Adrenal gland (tissue), 12 donors: ENCODE measurements around the gene AP4B1. TPM values are rescaled to one million over a fixed set of nuclear protein-coding genes. Genes with fewer than 3 reads are reported as not detected.

Experiments used
- DNase-seq, 7 donors: peaks; one replicate each; pipeline ENCODE4 v3.0.0-alpha.2; 2019 to 2020
- H3K27ac ChIP-seq, 5 donors: fragments of 200-600 bp; sonication (generic) in 4 of 5; 1 replicate in 3 of 5; 2 replicates in 2 of 5; pipeline versions ENCODE4 v1.5.1 to v1.8.0; 2016 to 2020; ENCODE audit warnings: mild to moderate bottlenecking in 1 of 5
- H3K27me3 ChIP-seq: fragments of 200-600 bp; 2 replicates; pipeline ENCODE4 v1.8.0; 2021
- H3K36me3 ChIP-seq, 2 donors: fragments of 200-600 bp; replicated peaks in 1 of 2; 1 replicate in 1 of 2; 2 replicates in 1 of 2; pipeline versions ENCODE4 v1.5.1 to v1.8.0; 2018 to 2022
- H3K4me1 ChIP-seq, 2 donors: fragments of 200-600 bp; replicated peaks in 1 of 2; 1 replicate in 1 of 2; 2 replicates in 1 of 2; pipeline versions ENCODE4 v1.5.1 to v1.8.0; 2018 to 2021
- H3K4me3 ChIP-seq, 4 donors: fragments of 200-600 bp; sonication (generic) in 3 of 4; one replicate each; pipeline ENCODE4 v1.5.1; 2016 to 2018
- H3K9me3 ChIP-seq, 3 donors: fragments of 200-600 bp; sonication (generic) in 1 of 3; replicated peaks in 1 of 3; 1 replicate in 2 of 3; 2 replicates in 1 of 3; pipeline versions ENCODE4 v1.5.1 to v1.8.0; 2016 to 2021
- POLR2A ChIP-seq, 2 donors: fragments of 450-650 bp; IDR thresholded peaks; one replicate each; pipeline ENCODE4 v1.6.1; 2017; ENCODE audit warnings: antibody characterized with exemption in 2 of 2, mild to moderate bottlenecking in 2 of 2, moderate library complexity in 1 of 2
- WGBS, 4 donors: extraction: QIAGEN DNeasy Blood & Tissue Kit in 2 of 4; methylation state at CpG; one replicate each; pipeline versions ENCODE4 v1.1.5 to v1.1.7; 2013 to 2017; 5-methylcytosine and 5-hydroxymethylcytosine counted together
- intact Hi-C, 2 donors: fragments of 100-400 bp; cut with DNase I; formaldehyde crosslinking; loops; one replicate each; pipeline versions ENCODE4 v1.14.1 to v1.15.0; 2022 to 2023
- polyA plus RNA-seq, 3 donors: library from polyadenylated mRNA; stranded (reverse); fragments of 200-250 nt in 2 of 3; fragments of 350-450 nt in 1 of 3; fragmentation: Illumina TruSeq in 1 of 3; extraction: RNeasy Lipid Tissue Mini Kit (QIAGEN cat#74804) in 1 of 3; gene quantifications; one replicate each; pipeline ENCODE4 v1.2.3, GENCODE V29; 2013 to 2014
- total RNA-seq, 9 donors: library from RNA; depleted of rRNA in 4 of 9; stranded (reverse); fragments of >200 nt in 4 of 9; fragments of 120-200 nt in 1 of 9; fragmentation: NEBNext Ultra II Directional in 1 of 9; extraction: Animal tissue kit (Norgen Biotek cat#: 25700) in 1 of 9; gene quantifications; one replicate each; pipeline versions ENCODE4 v1.1.0 to v1.2.4, GENCODE V29; 2013 to 2023
- TF ChIP-seq, protein P1 (sequence below), 6 experiments: fragments of 450-650 bp in 4 of 6; fragments of 200-600 bp in 2 of 6; sonication (generic) in 1 of 6; IDR thresholded peaks; 1 replicate in 5 of 6; 2 replicates in 1 of 6; pipeline versions ENCODE4 v1.5.1 to v1.8.0; 2016 to 2021; ENCODE audit warnings: antibody characterized with exemption in 6 of 6, mild to moderate bottlenecking in 2 of 6, moderate library complexity in 1 of 6
- donor health status: healthy with polysubstance abuse.
- donor health status: Bipolar disorder and iron deficiency.
- donor health status: DM: yes; HTN: yes; CAD: no.
- donor health status: DM: no; HTN: no; CAD: no.
- donor health status: DM: no; HTN: no; CAD: no.
- donor health status: DM: yes; HTN: yes; CAD: no.

AP4B1 gene
- total and polyA plus RNA-seq, 12 donors = 9.8 to 24.7 (median 15.9) TPM

DNA sequence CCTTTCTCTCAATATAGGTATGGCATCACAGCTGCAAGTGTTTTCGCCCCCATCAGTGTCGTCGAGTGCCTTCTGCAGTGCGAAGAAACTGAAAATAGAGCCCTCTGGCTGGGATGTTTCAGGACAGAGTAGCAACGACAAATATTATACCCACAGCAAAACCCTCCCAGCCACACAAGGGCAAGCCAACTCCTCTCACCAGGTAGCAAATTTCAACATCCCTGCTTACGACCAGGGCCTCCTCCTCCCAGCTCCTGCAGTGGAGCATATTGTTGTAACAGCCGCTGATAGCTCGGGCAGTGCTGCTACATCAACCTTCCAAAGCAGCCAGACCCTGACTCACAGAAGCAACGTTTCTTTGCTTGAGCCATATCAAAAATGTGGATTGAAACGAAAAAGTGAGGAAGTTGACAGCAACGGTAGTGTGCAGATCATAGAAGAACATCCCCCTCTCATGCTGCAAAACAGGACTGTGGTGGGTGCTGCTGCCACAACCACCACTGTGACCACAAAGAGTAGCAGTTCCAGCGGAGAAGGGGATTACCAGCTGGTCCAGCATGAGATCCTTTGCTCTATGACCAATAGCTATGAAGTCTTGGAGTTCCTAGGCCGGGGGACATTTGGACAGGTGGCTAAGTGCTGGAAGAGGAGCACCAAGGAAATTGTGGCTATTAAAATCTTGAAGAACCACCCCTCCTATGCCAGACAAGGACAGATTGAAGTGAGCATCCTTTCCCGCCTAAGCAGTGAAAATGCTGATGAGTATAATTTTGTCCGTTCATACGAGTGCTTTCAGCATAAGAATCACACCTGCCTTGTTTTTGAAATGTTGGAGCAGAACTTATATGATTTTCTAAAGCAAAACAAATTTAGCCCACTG is 36.0 kb upstream of the AP4B1 start:
- 73 to 82% (median 79%) methylated on average over 13 to 16 of the region's 16 CpGs for WGBS, 4 donors
- Histone ChIP-seq H3K4me1 (peaks cover 0 to 28% of the 10 kb centered on the region in 2 donors), H3K27me3 (no peaks in the 10 kb centered on the region), H3K36me3 (peaks cover 0 to 9% of the 10 kb centered on the region in 2 donors), H3K4me3 (no peak overlapping the region), H3K9me3 (no peaks in the 10 kb centered on the region), H3K27ac (peak overlapping the region in 2 of 5 donors; percentile 26 to 30)
- TF ChIP-seq, protein P1, sequence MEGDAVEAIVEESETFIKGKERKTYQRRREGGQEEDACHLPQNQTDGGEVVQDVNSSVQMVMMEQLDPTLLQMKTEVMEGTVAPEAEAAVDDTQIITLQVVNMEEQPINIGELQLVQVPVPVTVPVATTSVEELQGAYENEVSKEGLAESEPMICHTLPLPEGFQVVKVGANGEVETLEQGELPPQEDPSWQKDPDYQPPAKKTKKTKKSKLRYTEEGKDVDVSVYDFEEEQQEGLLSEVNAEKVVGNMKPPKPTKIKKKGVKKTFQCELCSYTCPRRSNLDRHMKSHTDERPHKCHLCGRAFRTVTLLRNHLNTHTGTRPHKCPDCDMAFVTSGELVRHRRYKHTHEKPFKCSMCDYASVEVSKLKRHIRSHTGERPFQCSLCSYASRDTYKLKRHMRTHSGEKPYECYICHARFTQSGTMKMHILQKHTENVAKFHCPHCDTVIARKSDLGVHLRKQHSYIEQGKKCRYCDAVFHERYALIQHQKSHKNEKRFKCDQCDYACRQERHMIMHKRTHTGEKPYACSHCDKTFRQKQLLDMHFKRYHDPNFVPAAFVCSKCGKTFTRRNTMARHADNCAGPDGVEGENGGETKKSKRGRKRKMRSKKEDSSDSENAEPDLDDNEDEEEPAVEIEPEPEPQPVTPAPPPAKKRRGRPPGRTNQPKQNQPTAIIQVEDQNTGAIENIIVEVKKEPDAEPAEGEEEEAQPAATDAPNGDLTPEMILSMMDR (IDR thresholded peaks at IDR 0.05) = no peak
- no peak for TF ChIP-seq POLR2A (IDR thresholded peaks at IDR 0.05)
- DNase-seq = no peak
- intact Hi-C loops = no loop called here

DNA sequence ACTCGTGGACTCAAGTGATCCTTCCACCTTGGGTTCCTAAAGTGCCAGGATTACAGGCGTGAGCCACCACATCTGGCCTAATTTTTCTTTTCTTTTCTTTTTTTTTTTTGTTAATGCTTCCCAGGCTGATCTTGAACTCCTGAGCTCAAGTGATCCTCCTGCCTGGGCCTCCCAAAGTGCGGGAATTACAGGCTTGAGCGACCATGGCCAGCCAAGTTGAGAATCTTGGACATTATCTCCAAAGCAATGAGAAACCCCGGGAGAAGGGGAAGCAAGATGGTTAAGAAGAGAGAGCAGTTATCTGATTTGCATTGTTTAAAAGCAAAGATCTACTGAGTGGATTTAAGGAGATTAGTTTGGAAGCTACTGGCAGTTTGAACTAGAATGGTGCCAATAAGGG is 33.6 kb upstream of the AP4B1 start:
- no peak for DNase-seq
- no peaks in the 10 kb centered on the region for H3K9me3 ChIP-seq
- intact Hi-C loops = no loop called here
- H3K36me3 ChIP-seq = peaks cover 0 to 9% of the 10 kb centered on the region in 2 donors
- no peak overlapping the region for H3K27ac ChIP-seq
- WGBS, 4 donors = 73 to 86% (median 83%) methylated on average over 5 of the region's 5 CpGs
- peaks cover 0 to 49% of the 10 kb centered on the region in 2 donors for H3K4me1 ChIP-seq
- no peak overlapping the region for H3K4me3 ChIP-seq
- no peaks in the 10 kb centered on the region for H3K27me3 ChIP-seq
- TF ChIP-seq, protein P1 (IDR thresholded peaks at IDR 0.05) = no peak
- no peak for TF ChIP-seq POLR2A (IDR thresholded peaks at IDR 0.05)

DNA sequence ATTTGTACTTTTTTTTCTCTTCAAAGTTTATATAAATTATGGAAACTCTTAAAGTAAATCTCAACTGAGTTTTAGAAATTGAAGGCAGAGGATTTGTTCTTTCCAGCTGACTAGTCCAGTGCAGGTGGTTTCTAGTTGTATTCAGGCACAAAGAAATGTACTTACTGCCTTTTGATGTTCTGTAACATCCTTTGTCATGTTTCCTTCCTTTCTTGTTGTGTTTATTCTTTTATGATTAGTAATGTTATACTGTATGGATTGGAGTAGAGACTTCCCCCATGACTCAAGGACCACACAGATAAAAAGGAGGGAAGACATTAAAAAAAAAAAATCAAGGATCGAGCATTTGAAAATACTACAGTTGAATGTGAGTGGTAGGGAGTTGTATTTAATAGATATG is 32.5 kb upstream of the AP4B1 start:
- no peaks in the 10 kb centered on the region for H3K9me3 ChIP-seq
- H3K27me3 ChIP-seq = no peaks in the 10 kb centered on the region
- peaks cover 0 to 9% of the 10 kb centered on the region in 2 donors for H3K36me3 ChIP-seq
- WGBS, 4 donors = 46 to 72% (median 59%) methylated on average over 1 of the region's 1 CpG
- DNase-seq = no peak
- no peak overlapping the region for H3K27ac ChIP-seq
- H3K4me1 ChIP-seq = peaks cover 1 to 60% of the 10 kb centered on the region in 2 donors
- H3K4me3 ChIP-seq = no peak overlapping the region
- TF ChIP-seq, protein P1 (IDR thresholded peaks at IDR 0.05) = no peak
- intact Hi-C loops = no loop called here

DNA sequence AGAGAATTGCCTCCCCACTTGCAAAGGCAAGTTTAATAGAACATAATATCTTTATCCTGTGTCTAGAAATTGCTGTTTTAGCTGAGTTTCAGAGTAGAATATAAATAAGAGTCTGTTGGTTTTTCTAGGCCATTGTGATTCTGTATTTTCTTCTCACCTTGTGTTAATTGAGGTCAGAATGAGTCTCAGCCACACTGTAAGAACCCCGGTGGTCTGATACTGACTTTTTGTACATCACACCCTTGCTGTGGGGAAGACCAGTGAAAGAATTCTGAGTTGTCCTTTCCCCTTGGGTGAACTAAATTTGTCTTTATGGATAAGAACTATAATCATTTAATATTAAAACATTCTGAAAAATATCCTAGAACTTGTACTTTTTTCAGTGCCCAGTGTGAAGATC is 31.4 kb upstream of the AP4B1 start:
- Histone ChIP-seq H3K27ac (no peak overlapping the region), H3K4me3 (no peak overlapping the region), H3K36me3 (peaks cover 0 to 6% of the 10 kb centered on the region in 2 donors), H3K4me1 (peaks cover 11 to 72% of the 10 kb centered on the region in 2 donors), H3K9me3 (no peaks in the 10 kb centered on the region), H3K27me3 (no peaks in the 10 kb centered on the region)
- no peak for DNase-seq
- intact Hi-C loops = no loop called here
- no peak for TF ChIP-seq POLR2A (IDR thresholded peaks at IDR 0.05)
- TF ChIP-seq, protein P1 (IDR thresholded peaks at IDR 0.05) = no peak
- WGBS, 4 donors = 68 to 86% (median 74%) methylated on average over 1 of the region's 1 CpG
